A673 (cell line): ENCODE measurements around the gene LMAN1L. TPM values are rescaled to one million over a fixed set of nuclear protein-coding genes. Genes with fewer than 3 reads are reported as not detected.

ENCODE experiments used
- BruUV-seq: library from RNA; stranded (reverse); fragments of 400-500 nt; replicated peaks from 2 replicates; lab custom pipeline; 2021; lab: Mats Ljungman, UMichigan
- CTCF ChIA-PET: fragments of 300-600 bp; sonication (Branson Sonifier 250); formaldehyde crosslinking; loops from one replicate; lab custom pipeline; 2022; ENCODE audit warnings: antibody characterized with exemption; lab: Charles Lee
- POLR2A ChIA-PET: fragments of 300-600 bp; sonication (Branson Sonifier 250); formaldehyde crosslinking; loops from one replicate; lab custom pipeline; 2022; ENCODE audit warnings: antibody characterized with exemption; ENCODE audit not compliant: low non-redundant PET; lab: Charles Lee
- DNase-seq: peaks from one replicate; pipeline ENCODE4 v3.0.0-alpha.2; 2015; ENCODE audit warnings: low spot score
- H3K27ac ChIP-seq: fragments of 200-600 bp; sonication (generic); 2 replicates; pipeline ENCODE4 v1.5.1; 2016; ENCODE audit warnings: mixed run types, low read depth, mild to moderate bottlenecking, mixed read lengths, antibody characterized with exemption, low read length; ENCODE audit not compliant: poor library complexity, severe bottlenecking
- H3K27me3 ChIP-seq: fragments of 200-600 bp; sonication (generic); replicated peaks from 2 replicates; pipeline ENCODE4 v1.6.1; 2017; ENCODE audit warnings: mixed run types, low read depth, mild to moderate bottlenecking, mixed read lengths, antibody characterized with exemption, low read length; ENCODE audit not compliant: insufficient read depth, poor library complexity
- H3K36me3 ChIP-seq: fragments of 200-600 bp; sonication (generic); 2 replicates; pipeline ENCODE4 v1.6.1; 2016; ENCODE audit warnings: mixed run types, mild to moderate bottlenecking, mixed read lengths, antibody characterized with exemption, low read length; ENCODE audit not compliant: insufficient read depth, poor library complexity, severe bottlenecking
- H3K4me1 ChIP-seq: fragments of 200-600 bp; sonication (generic); 2 replicates; pipeline ENCODE4 v1.6.1; 2017; ENCODE audit warnings: mixed run types, mild to moderate bottlenecking, mixed read lengths, antibody characterized with exemption, low read length; ENCODE audit not compliant: insufficient read depth, poor library complexity, severe bottlenecking
- H3K4me3 ChIP-seq: fragments of 200-600 bp; sonication (generic); 2 replicates; pipeline ENCODE4 v1.5.1; 2016; ENCODE audit warnings: low read depth, mixed run types, mild to moderate bottlenecking, mixed read lengths, low read length; ENCODE audit not compliant: poor library complexity, severe bottlenecking
- H3K9me3 ChIP-seq: fragments of 200-600 bp; sonication (generic); 2 replicates; pipeline ENCODE4 v1.6.1; 2016; ENCODE audit warnings: mixed run types, low read depth, mild to moderate bottlenecking, mixed read lengths, antibody characterized with exemption, low read length; ENCODE audit not compliant: poor library complexity, severe bottlenecking
- EZH2 ChIP-seq: fragments of 200-600 bp; sonication (generic); IDR thresholded peaks from 2 replicates; pipeline ENCODE4 v1.6.1; 2017; ENCODE audit warnings: borderline replicate concordance, low read depth, mild to moderate bottlenecking, mixed read lengths, antibody characterized with exemption, low read length; ENCODE audit not compliant: poor library complexity, severe bottlenecking
- intact Hi-C: fragments of 100-400 bp; cut with micrococcal nuclease; formaldehyde crosslinking; loops from one replicate; pipeline ENCODE4 v1.10.0; 2022; ENCODE audit not compliant: unreplicated experiment
- total RNA-seq: library from RNA; stranded (reverse); gene quantifications from 2 replicates; pipeline ENCODE4 v1.2.3, GENCODE V29; 2021
- TF ChIP-seq, protein P1 (sequence below): fragments of 300-800, 200-600 bp; sonication (generic); conservative IDR thresholded peaks from 2 replicates; pipeline ENCODE4 v1.5.1; 2017; ENCODE audit warnings: low read depth, mild to moderate bottlenecking, antibody characterized with exemption, low read length, moderate library complexity, mixed read lengths

LMAN1L gene
- total RNA-seq, 1 experiment from 2014 or later, result 0.80 TPM

DNA sequence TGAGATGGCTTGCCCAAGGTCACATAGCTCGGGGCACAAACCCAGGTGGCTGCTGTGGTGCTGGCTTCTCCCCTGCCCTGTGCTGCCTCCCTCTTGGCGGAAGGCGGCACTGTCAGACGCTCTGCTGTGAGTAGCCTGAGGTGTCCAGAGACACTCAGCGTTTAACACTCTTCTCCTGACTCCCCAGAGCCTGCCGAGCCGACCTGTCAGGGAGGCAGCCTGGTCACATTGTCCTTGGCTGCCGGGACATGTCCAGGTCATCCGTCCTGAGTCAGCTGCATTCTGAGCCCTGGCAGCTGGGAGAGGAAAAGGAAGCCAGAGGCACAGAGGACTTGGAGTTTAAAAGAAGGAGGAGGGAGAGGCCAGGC, 4.7 kb downstream of the LMAN1L start:
- intact Hi-C loops, result no loop called here

DNA sequence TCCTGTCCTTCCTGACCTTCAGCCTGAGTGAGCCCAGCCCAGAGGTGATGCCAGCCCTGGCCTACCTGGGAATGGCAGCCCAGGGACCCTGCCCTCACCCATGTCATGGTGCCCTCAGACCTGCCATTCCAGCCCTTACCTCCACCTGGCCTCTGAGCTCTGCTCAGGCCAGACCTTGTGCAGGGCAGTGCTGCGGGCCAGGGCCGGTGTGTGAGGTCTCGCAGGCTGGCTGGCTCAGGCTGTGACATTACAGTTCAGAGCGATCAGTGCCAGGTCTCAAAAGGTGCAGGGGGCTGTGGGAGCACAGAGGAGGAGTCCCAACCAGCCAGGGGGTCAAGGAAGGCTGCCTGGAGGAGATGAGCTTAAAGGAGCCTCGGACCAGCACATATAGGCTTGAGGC, 7.4 kb downstream of the LMAN1L start:
- no TSS peak for BruUV-seq
- H3K36me3 ChIP-seq, result no peaks in the 10 kb centered on the region
- no peak for DNase-seq
- CTCF ChIA-PET, result no interaction called here
- H3K4me3 ChIP-seq, result no peak overlapping the region
- POLR2A ChIA-PET, result no interaction called here
- TF ChIP-seq, protein P1, sequence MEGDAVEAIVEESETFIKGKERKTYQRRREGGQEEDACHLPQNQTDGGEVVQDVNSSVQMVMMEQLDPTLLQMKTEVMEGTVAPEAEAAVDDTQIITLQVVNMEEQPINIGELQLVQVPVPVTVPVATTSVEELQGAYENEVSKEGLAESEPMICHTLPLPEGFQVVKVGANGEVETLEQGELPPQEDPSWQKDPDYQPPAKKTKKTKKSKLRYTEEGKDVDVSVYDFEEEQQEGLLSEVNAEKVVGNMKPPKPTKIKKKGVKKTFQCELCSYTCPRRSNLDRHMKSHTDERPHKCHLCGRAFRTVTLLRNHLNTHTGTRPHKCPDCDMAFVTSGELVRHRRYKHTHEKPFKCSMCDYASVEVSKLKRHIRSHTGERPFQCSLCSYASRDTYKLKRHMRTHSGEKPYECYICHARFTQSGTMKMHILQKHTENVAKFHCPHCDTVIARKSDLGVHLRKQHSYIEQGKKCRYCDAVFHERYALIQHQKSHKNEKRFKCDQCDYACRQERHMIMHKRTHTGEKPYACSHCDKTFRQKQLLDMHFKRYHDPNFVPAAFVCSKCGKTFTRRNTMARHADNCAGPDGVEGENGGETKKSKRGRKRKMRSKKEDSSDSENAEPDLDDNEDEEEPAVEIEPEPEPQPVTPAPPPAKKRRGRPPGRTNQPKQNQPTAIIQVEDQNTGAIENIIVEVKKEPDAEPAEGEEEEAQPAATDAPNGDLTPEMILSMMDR, result no peak
- no peak for TF ChIP-seq EZH2
- H3K27ac ChIP-seq, result no peak overlapping the region
- no peaks in the 10 kb centered on the region for H3K27me3 ChIP-seq
- intact Hi-C loops, result no loop called here
- H3K9me3 ChIP-seq, result no peaks in the 10 kb centered on the region
- H3K4me1 ChIP-seq, result no peaks in the 10 kb centered on the region

More for the DNA sequence above, 4.7 kb downstream of the LMAN1L start:
- no peaks in the 10 kb centered on the region for H3K36me3 ChIP-seq
- TF ChIP-seq EZH2, result no peak
- TF ChIP-seq, protein P1, result no peak
- CTCF ChIA-PET, result no interaction called here
- no peak overlapping the region for H3K27ac ChIP-seq
- BruUV-seq, result no TSS peak
- no peaks in the 10 kb centered on the region for H3K27me3 ChIP-seq
- no peak for DNase-seq
- H3K4me3 ChIP-seq, result no peak overlapping the region
- no peaks in the 10 kb centered on the region for H3K9me3 ChIP-seq
- H3K4me1 ChIP-seq, result no peaks in the 10 kb centered on the region
- POLR2A ChIA-PET, result no interaction called here

DNA sequence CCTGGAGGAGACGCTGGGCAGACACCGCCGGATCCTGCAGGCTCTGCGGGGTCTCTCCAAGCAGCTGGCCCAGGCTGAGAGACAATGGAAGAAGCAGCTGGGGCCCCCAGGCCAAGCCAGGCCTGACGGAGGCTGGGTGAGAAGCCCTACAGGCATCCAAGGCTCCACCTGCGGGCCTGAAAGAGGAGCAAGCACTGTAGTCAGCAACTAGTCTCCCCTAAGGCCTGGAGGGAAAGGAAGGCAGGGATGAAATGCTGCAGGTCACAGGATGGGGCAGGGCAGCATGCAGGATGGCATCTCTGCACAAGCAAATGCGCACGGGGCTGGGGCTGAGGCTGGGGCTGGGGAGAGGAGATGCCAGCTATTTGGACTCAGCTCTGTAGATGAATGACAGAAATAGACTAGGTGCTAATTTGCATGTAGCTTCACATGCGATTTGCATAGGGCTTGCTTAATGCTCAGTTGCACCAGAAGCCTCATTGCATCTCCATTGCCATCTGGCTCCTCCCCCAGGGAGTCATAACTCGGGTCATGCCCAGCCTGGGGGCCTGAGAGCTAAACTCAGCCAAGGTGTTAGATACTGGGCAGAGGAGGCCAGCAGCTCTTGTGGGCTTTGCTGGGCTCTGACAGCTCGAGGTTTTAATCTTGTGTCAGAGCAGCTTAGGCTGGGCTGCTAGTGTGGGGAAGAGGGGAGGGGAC, 8.6 kb downstream of the LMAN1L start:
- H3K36me3 ChIP-seq, result no peaks in the 10 kb centered on the region
- BruUV-seq, result no TSS peak
- intact Hi-C loops, result no loop called here
- H3K27me3 ChIP-seq, result no peaks in the 10 kb centered on the region
- no peak for TF ChIP-seq EZH2
- TF ChIP-seq, protein P1, result no peak
- H3K4me1 ChIP-seq, result no peaks in the 10 kb centered on the region
- no peak overlapping the region for H3K4me3 ChIP-seq
- no peaks in the 10 kb centered on the region for H3K9me3 ChIP-seq
- CTCF ChIA-PET, result no interaction called here
- no peak overlapping the region for H3K27ac ChIP-seq
- DNase-seq, result no peak
- POLR2A ChIA-PET, result interaction anchor here (0.5 kb wide), 1 partner anchor 1971 kb away, joined by 4 read pairs; no protein-coding TSS in a partner anchor
